Stimulated activated CD8-positive, alpha-beta memory T cell treated with anti-CD3 and anti-CD28 coated beads, Interleukin-7, amount 100 ng/mL, for 48 hours (primary cell): ENCODE data around the gene HSPG2.

Experiments used
- DNase-seq, 2 donors: peaks; one replicate each; pipeline ENCODE4 v3.0.0-alpha.2; 2020; ENCODE audit warnings: low read depth in 1 of 2; ENCODE audit errors: extremely low read depth in 1 of 2

Gene HSPG2

GRCh38 chr1:21901473-21901847 is 35.6 kb downstream of the HSPG2 start:
- no peak for DNase-seq

- DNase-seq, result no peak
Observed at GRCh38 chr1:21900766-21901472, 36.2 kb downstream of the HSPG2 start.

GRCh38 chr1:21899987-21900386 is 37.1 kb downstream of the HSPG2 start:
- no peak for DNase-seq

GRCh38 chr1:21899267-21899810 is 37.8 kb downstream of the HSPG2 start:
- no peak for DNase-seq

DNA sequence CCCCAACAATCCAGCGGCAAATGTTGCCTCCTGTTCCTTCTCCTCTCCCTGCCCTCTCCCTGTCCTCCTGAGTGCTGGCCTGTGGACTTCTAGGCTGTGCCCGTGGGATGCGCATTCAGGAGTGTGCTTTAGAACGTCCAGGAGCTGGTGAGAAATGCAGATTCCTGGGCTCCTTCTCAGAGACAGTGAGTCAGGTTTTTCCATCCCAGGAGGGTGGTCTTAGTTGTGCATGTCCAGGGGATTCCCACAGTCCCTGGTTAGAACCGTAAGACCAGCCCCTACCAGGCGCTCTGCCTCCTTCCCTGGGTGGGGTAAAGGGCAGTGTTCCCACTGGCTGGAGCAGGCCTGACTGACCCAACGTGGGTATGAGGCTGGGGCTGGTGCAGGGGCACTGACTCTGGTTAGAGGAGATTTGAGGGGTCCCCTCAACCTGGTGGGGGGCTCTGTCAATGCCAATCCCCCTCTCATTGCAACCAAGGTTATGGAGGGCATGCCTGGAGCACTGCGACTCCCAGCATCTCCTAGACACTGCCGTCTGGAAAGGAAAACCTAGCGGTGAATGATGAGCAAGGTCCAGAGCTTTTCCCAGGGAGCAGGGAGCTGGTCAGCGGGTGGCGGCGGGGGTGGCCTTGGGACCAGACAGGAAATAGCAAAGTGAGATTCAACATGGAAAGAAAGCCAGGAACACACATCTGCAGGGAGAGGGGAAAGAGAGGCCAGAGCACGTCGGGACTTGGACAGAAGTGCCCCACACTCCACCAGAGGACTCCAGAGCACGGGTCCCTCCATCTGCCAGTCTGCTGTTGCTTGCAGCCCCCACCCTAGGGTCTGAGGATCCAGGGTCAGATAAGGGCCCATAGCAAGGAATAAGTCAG is 38.5 kb downstream of the HSPG2 start:
- DNase-seq, result no peak

DNA sequence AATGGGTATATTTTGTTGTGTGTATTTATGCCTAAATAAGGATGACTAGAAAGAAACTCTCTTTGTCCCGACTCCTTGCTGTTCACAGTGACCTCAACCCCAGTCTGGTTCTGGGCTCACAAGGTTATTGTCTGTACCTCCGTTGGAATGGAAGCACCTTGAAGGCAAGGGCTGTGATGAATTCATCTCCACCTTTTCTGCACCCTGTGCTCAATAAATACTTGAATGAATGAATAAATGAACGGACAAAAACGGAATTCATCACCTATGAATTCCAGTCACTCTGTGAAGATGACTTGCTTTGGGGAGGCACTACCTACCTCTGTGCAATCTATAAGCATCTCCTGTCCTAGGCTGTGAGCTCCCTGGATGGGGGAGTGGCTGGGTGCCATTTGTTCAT is 39.3 kb downstream of the HSPG2 start:
- DNase-seq, result no peak

- DNase-seq, result no peak
Observed at GRCh38 chr1:21896652-21897532, 40.2 kb downstream of the HSPG2 start.

- no peak for DNase-seq
Observed at GRCh38 chr1:21896026-21896425, 41.1 kb downstream of the HSPG2 start.

GRCh38 chr1:21894034-21894881 is 42.9 kb downstream of the HSPG2 start:
- no peak for DNase-seq

GRCh38 chr1:21893046-21893805 is 43.9 kb downstream of the HSPG2 start:
- no peak for DNase-seq

GRCh38 chr1:21891621-21892479 is 45.3 kb downstream of the HSPG2 start:
- no peak for DNase-seq

- DNase-seq, result no peak
Observed at GRCh38 chr1:21891081-21891480, 46.0 kb downstream of the HSPG2 start.

- no peak for DNase-seq
Observed at GRCh38 chr1:21888500-21888899, 48.6 kb downstream of the HSPG2 start.

DNA sequence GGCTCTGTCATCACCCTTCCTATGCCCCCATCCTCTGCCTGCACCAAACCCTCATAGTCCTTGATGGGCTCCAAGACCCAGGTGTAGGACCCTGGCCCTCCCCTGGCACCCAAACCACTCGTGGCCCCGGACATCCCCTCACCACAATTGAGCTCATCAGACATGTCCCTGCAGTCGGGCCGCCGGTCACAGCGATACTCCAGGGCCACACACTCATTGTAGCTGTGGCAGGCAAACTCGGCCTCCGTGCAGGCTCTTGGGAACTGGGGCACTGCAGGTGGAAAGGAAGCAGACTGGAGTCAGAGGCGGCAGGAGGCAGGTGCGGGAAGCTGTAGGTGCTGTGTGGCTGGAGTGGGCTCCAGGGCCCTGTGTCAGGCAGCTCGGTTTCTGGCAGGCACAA is 49.3 kb downstream of the HSPG2 start:
- DNase-seq, result no peak

DNA sequence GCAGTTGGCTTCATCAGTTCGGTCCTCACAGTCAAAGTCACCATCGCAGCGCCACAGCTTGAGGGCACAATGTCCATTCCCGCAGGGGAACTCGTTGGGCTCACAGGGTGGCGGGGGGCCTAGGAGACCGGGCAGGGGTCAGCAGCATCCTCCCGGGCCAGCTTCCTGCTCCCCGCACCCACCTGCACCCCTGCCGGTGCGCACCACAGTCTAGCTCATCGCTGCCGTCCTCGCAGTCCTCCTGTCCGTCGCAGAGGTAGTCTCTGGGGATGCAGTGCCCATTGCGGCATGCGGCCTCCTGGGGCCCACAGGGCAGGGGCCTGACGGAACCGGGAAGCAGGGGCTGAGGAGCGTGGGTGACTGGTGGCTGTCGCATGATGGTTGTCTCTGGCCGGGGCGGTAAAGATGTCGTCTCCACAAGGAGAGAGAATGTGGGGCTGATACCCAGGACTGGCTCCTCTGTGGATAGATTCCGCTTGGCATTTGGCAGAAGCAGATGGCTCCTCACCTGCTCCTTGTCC is 49.8 kb downstream of the HSPG2 start:
- DNase-seq, result no peak

GRCh38 chr1:21886486-21887215 is 50.5 kb downstream of the HSPG2 start:
- DNase-seq, result no peak

DNA sequence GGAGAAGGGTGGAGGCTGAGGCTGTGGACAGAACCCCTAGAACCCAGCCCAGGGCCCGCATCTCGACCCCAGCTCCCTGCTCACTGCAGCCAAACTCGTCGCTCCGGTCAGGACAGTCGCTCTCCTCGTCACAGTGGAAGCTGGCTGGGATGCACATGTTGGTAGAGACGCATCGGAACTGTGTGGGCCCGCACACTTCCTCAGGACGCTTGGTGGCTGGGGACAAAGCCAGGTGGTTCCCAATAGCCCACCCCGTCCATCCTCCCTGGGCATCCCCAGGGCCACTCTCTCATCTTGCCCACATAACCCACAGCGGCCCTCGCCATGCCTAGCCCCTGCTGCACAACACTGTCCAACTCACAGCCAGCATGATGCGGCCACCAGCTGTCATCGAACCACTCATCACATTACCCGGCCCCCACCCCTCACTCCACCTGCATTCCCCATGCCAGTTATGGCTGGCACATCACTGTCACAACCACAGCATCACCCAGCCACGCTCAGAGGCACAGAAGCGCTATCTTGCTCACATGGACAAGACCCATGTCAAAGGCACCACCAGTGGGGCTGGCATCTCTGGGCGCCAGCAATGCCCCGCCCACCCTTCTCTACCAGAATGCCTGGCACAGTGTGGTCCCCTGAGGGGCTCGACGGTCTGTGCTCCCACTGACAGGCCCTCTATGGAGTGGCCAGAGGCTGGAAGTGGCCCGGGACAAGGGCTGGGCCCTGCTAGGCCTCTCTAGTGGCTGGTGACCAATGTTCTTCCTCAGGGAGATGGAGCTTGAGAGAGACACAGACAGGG is 51.7 kb downstream of the HSPG2 start:
- no peak for DNase-seq
